Keratinocyte (primary cell): ENCODE data around the gene FAM120A.
"Not testable (repeated sequence)": the region's sequence is repeated elsewhere in the genome, so short reads cannot be mapped to it uniquely, and the experiment has no call there.

ENCODE experiments used
- EZH2 ChIP-seq: IDR thresholded peaks from one replicate; pipeline ENCODE4 v1.6.1; 2012; ENCODE audit warnings: inconsistent platforms, mild to moderate bottlenecking, low read length, moderate library complexity
- TF ChIP-seq, protein P1 (sequence below), 3 experiments: IDR thresholded peaks in 1 of 3; conservative IDR thresholded peaks in 1 of 3; optimal IDR thresholded peaks in 1 of 3; 2 replicates in 2 of 3; 3 replicates in 1 of 3; pipeline versions ENCODE3 to v1.5.1; 2011; ENCODE audit warnings: low read length in 3 of 3, mild to moderate bottlenecking in 3 of 3, moderate library complexity in 2 of 3, control low read depth in 1 of 3, inconsistent platforms in 1 of 3; ENCODE audit not compliant: insufficient read depth in 2 of 3; ENCODE audit errors: extremely low read depth in 1 of 3

DNA sequence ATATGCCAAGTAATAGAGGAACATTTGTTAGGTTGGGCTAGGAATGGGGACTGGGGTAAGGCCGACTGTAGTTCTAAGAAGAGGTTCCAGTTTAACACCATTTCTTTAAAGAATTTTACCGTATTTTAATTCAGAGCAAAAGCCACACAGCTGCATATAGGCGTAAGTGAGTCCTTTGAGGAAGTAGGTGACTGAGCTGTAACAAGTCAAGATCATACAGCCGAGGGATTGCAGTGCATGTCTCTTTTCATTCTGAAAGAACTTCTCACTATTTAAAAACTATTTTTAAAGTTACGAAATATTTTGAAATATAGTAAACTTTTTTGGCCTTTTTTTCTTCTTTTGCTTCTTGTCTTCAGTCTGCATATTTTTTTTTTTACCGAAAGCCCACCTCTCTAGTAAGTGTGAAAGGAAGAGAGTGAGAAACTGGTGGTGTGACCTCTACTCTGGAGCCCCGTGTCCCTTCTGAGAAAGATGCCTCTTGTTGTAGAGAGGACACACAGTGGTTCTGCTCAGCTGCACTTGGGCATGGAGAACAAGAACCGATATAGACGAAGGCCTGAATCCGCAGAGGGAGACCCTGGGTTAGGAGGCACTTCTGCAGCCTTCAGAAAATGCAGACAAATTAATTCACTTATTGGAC, 60.8 kb downstream of the FAM120A start:
- not testable (repeated sequence) for TF ChIP-seq EZH2
- TF ChIP-seq, protein P1, sequence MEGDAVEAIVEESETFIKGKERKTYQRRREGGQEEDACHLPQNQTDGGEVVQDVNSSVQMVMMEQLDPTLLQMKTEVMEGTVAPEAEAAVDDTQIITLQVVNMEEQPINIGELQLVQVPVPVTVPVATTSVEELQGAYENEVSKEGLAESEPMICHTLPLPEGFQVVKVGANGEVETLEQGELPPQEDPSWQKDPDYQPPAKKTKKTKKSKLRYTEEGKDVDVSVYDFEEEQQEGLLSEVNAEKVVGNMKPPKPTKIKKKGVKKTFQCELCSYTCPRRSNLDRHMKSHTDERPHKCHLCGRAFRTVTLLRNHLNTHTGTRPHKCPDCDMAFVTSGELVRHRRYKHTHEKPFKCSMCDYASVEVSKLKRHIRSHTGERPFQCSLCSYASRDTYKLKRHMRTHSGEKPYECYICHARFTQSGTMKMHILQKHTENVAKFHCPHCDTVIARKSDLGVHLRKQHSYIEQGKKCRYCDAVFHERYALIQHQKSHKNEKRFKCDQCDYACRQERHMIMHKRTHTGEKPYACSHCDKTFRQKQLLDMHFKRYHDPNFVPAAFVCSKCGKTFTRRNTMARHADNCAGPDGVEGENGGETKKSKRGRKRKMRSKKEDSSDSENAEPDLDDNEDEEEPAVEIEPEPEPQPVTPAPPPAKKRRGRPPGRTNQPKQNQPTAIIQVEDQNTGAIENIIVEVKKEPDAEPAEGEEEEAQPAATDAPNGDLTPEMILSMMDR (optimal IDR thresholded peaks at IDR 0.05 in 1 of 3, IDR thresholded peaks at IDR 0.05 in 1 of 3, conservative IDR thresholded peaks at IDR 0.05 in 1 of 3; ENCODE audit: extremely low read depth in 1 of 3, insufficient read depth in 2 of 3, low read length in 3 of 3) = not testable (repeated sequence)
